Natural killer cell treated with Interleukin-12 subunit alpha and Interleukin-12 subunit beta and Interleukin-15 and Interleukin-18, amount 100 ng/mL, for 72 hours (primary cell): ENCODE measurements around the gene AAK1. TPM values are rescaled to one million over a fixed set of nuclear protein-coding genes. Genes with fewer than 3 reads are reported as not detected.
A peak's percentile ranks its signal among the peaks of the same experiment; 100 is the strongest.
"Not testable (repeated sequence)": the region's sequence is repeated elsewhere in the genome, so short reads cannot be mapped to it uniquely, and the experiment has no call there.

Source experiments
- ATAC-seq, 2 donors: fragments of 150-1000 bp; cut with Tn5 transposase in 1 of 2; sonication (Bioruptor Pico), chemical (Tn5 transposase) in 1 of 2; 2 replicates each; pipeline ENCODE4 v1.10.0; 2021
- DNase-seq: peaks from one replicate; pipeline ENCODE4 v3.0.0; 2022; ENCODE audit warnings: low spot score
- H3K27ac Mint-ChIP-seq, 2 donors: 1 replicate in 1 of 2; 2 replicates in 1 of 2; pipeline ENCODE4 v1.8.0; 2022; ENCODE audit warnings: mixed read lengths in 2 of 2, mild to moderate bottlenecking in 1 of 2, moderate library complexity in 1 of 2
- H3K27me3 Mint-ChIP-seq, 2 donors: 1 replicate in 1 of 2; 2 replicates in 1 of 2; pipeline ENCODE4 v1.8.0; 2022; ENCODE audit warnings: mixed read lengths in 2 of 2
- H3K36me3 Mint-ChIP-seq: one replicate; pipeline ENCODE4 v1.8.0; 2022; ENCODE audit warnings: mixed read lengths
- H3K4me1 Mint-ChIP-seq, 2 donors: 1 replicate in 1 of 2; 2 replicates in 1 of 2; pipeline ENCODE4 v1.8.0; 2022; ENCODE audit warnings: low read depth in 2 of 2, mixed read lengths in 2 of 2, mild to moderate bottlenecking in 1 of 2
- H3K4me3 Mint-ChIP-seq: one replicate; pipeline ENCODE4 v1.8.0; 2022; ENCODE audit warnings: mixed read lengths
- H3K9me3 Mint-ChIP-seq: 2 replicates; pipeline ENCODE4 v1.8.0; 2022; ENCODE audit warnings: mixed read lengths
- total RNA-seq, 2 donors: library from RNA; stranded (reverse); gene quantifications; one replicate each; pipeline ENCODE4 v1.2.3, GENCODE V29; 2022

AAK1 gene
- total RNA-seq, 2 donors from 2014 or later: 97.1 to 114 TPM

DNA sequence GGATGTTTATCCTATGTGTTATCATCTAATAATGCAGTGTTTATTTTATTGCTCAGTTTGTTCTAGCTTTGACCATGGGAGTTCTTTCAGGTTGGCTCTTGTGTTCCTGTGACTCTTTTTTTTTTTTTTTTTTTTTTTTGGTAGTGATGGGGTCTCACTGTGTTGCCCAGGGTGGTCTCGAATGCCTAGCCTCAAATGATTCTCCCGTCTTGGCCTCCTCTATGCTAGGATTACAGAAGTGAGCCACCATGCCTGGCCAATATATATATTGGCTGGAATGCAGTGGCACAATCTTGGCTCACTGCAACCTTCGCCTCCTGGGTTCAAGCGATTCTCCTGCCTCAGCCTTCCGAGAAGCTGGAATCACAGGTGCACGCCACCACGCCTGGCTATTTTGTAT, 187.4 kb downstream of the AAK1 start:
- Mint-ChIP-seq H3K4me3 (no peak overlapping the region), H3K27ac (no peak overlapping the region), H3K27me3 (no peaks in the 10 kb centered on the region), H3K36me3 (no peaks in the 10 kb centered on the region), H3K4me1 (peaks cover 18 to 23% of the 10 kb centered on the region in 2 donors), H3K9me3 (no peaks in the 10 kb centered on the region)
- DNase-seq (no peak), ATAC-seq (no peak)

GRCh38 chr2:69454976-69455375, 188.6 kb downstream of the AAK1 start:
- ATAC-seq: no peak
- Mint-ChIP-seq H3K27me3 (no peaks in the 10 kb centered on the region), H3K9me3 (no peaks in the 10 kb centered on the region), H3K4me3 (no peak overlapping the region), H3K4me1 (peaks cover 18 to 23% of the 10 kb centered on the region in 2 donors), H3K36me3 (no peaks in the 10 kb centered on the region), H3K27ac (no peak overlapping the region)
- DNase-seq: no peak

GRCh38 chr2:69453475-69454129, 189.9 kb downstream of the AAK1 start:
- peak; percentile 73 to 77 for ATAC-seq
- Mint-ChIP-seq H3K9me3 (no peaks in the 10 kb centered on the region), H3K4me3 (no peak overlapping the region), H3K4me1 (peaks cover 18 to 23% of the 10 kb centered on the region in 2 donors), H3K27ac (no peak overlapping the region), H3K36me3 (no peaks in the 10 kb centered on the region), H3K27me3 (no peaks in the 10 kb centered on the region)
- DNase-seq: no peak

- no peaks in the 10 kb centered on the region for H3K36me3 Mint-ChIP-seq
- ATAC-seq: no peak
- H3K27me3 Mint-ChIP-seq: no peaks in the 10 kb centered on the region
- H3K27ac Mint-ChIP-seq: no peak overlapping the region
- no peak for DNase-seq
- no peaks in the 10 kb centered on the region for H3K9me3 Mint-ChIP-seq
- no peak overlapping the region for H3K4me3 Mint-ChIP-seq
- H3K4me1 Mint-ChIP-seq: peaks cover 18 to 20% of the 10 kb centered on the region in 2 donors
Measured at GRCh38 chr2:69452687-69453086, 190.9 kb downstream of the AAK1 start.

DNA sequence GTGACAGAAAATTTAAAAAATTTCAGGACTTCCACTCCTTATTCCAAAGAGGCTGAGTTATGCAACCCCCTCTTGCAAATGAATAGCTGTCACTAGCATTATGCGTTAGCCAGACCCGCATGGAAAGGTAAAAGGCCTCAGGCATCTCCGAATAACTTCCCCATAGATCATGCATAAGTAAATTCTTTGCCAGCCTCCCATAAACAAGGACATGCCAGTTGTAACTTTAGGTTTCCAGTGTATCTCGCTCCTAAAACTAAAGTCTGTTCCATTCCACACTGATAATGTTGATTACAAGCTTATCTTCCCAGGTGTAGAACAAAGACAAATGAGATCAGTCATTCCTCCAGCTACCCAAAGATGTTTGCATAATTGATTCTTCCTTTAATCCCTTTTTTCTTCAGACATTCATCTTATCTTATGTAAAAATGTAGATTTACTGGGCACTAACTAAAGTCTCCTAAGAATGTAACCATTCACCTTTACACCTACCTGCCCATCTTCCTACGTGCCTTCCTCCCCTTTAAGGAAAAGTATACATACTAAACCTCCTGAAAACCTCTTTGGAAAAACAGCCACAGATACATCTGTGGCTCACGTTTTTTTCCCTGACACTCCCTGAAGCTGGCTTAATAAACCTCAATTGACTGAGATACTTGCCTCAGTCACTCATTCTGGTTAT, 192.7 kb downstream of the AAK1 start:
- DNase-seq (no peak), ATAC-seq (no peak)
- Mint-ChIP-seq H3K9me3 (no peaks in the 10 kb centered on the region), H3K27me3 (no peaks in the 10 kb centered on the region), H3K36me3 (no peaks in the 10 kb centered on the region), H3K27ac (no peak overlapping the region), H3K4me3 (no peak overlapping the region), H3K4me1 (peaks cover 16 to 18% of the 10 kb centered on the region in 2 donors)

DNA sequence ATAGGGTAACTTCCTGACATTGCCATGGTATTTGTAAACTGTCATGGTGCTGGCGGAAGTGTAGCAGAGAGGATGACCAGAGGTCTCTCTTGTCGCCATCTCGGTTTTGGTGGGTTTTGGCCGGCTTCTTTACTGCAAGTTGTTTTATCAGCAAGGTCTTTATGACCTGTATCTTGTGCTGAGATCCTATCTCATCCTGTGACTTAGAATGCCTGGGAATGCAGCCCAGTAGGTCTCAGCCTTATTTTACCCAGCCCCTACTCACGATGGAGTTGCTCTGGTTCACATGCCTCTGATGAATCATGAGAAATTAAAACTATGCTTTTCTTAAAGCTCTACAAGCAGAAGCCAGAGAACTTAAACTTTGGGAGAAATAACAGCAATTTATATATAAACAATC, 193.6 kb downstream of the AAK1 start:
- Mint-ChIP-seq H3K27ac (no peak overlapping the region), H3K4me1 (peaks cover 7 to 9% of the 10 kb centered on the region in 2 donors), H3K27me3 (no peaks in the 10 kb centered on the region), H3K9me3 (no peaks in the 10 kb centered on the region), H3K4me3 (no peak overlapping the region), H3K36me3 (no peaks in the 10 kb centered on the region)
- ATAC-seq: no peak
- DNase-seq: no peak

GRCh38 chr2:69443673-69444072, 199.9 kb downstream of the AAK1 start:
- DNase-seq, H3K36me3 Mint-ChIP-seq, ATAC-seq, H3K9me3 Mint-ChIP-seq, H3K4me3 Mint-ChIP-seq, H3K4me1 Mint-ChIP-seq, H3K27me3 Mint-ChIP-seq, H3K27ac Mint-ChIP-seq: not testable (repeated sequence)

DNA sequence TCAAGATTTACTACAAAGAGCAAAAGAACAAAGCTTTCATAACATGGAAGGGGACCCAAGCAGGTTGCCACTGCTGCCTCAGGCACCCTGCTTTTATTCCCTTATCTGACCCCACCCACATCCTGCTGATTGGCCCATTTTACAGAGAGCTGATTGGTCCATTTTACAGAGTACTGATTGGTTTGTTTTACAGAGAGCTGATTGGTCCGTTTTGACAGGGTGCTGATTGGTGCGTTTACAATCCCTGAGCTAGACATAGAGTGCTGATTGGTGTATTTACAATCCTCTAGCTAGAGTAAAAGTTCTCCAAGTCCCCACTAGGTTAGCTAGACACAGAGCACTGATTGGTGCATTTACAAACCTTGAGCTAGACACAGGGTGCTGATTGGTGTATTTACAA, 204.0 kb downstream of the AAK1 start:
- H3K36me3 Mint-ChIP-seq, ATAC-seq, H3K9me3 Mint-ChIP-seq, DNase-seq, H3K27me3 Mint-ChIP-seq: not testable (repeated sequence)
- Mint-ChIP-seq H3K27ac (peak overlapping the region in 1 of 2 donors; percentile 92), H3K4me1 (peaks cover 21 to 25% of the 10 kb centered on the region in 2 donors), H3K4me3 (peak overlapping the region; percentile 13)

DNA sequence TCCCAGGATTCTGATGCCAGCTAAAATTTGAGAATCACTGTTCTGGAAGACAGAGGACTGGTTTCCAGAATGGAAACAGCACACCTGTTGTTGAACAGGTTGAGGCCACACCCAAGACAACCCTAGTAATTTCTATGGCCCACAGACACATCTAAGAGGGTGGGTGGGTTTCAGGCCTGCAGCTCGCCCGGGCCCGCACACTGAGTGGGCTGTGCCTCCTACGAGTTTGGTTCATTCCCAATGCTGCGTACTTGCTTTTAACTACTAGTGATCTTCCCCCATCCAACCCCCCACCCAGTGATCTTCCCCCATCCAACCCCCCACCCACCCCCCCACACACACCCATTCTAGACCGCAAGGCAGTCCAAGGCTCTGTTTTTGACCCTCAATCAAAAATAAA, 205.0 kb downstream of the AAK1 start:
- H3K27me3 Mint-ChIP-seq: no peaks in the 10 kb centered on the region
- peaks cover 22 to 27% of the 10 kb centered on the region in 2 donors for H3K4me1 Mint-ChIP-seq
- ATAC-seq (no peak), DNase-seq (no peak)
- H3K4me3 Mint-ChIP-seq: peak overlapping the region; percentile 13
- peak overlapping the region; percentile 92 to 96 for H3K27ac Mint-ChIP-seq
- no peaks in the 10 kb centered on the region for H3K36me3 Mint-ChIP-seq
- H3K9me3 Mint-ChIP-seq: peaks cover 5% of the 10 kb centered on the region

GRCh38 chr2:69437751-69438154, 205.8 kb downstream of the AAK1 start:
- no peaks in the 10 kb centered on the region for H3K36me3 Mint-ChIP-seq
- ATAC-seq (no peak), DNase-seq (no peak)
- peak overlapping the region; percentile 92 to 96 for H3K27ac Mint-ChIP-seq
- peaks cover 5% of the 10 kb centered on the region for H3K9me3 Mint-ChIP-seq
- peaks cover 22 to 27% of the 10 kb centered on the region in 2 donors for H3K4me1 Mint-ChIP-seq
- H3K4me3 Mint-ChIP-seq: peak overlapping the region; percentile 93
- H3K27me3 Mint-ChIP-seq: no peaks in the 10 kb centered on the region

DNA sequence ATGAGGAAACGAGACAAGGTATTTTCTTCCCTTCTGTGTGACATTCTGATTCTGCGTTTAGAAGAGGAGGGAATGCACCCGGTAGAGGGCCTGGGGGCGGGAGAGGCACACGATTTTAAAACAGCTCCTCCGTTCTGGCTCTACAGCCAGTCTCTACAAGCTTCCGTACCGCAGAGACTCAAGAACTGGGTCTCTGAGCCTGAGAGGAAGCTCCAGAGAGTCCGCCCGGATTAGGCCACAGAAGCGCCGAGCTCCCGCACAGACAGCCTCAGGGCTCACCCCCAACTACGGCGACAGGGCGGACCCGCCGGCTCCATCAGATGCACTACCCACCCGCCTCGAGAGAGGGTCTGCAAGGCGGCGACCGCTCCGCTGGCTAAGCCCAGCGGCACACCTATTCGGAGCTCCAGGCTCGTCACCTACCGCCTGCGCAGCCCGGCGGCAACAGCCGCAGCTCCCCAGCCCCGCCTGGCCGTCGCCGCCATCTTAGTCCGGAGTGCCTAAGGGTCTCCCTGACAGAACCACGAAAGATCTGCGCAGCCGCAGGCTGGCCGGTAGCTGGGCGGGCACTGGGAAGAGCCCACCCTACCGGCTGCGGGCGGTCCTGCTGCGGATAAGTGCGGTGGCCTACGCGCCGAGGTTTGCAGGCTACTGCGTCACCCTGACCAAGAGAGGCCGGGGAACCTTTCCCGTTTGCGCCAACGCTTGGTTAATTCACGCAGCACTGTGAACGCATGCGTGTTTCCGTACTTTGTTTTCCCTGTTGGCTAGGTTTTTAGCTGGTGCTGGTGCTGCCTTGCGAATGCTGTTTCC, 206.4 kb downstream of the AAK1 start, which contains the start of gene NFU1:
NFU1 (minus strand) TSS at position 498 of the 813 bp plus-strand sequence; CDS start at position 485, 13 bp downstream.
- Mint-ChIP-seq H3K4me3 (peak within 1 kb of the TSS; percentile 93), H3K36me3 (no peaks in the 10 kb centered on the region), H3K9me3 (peaks cover 5% of the 10 kb centered on the region), H3K27ac (peak within 1 kb of the TSS; percentile 92 to 96), H3K4me1 (peaks cover 22 to 27% of the 10 kb centered on the region in 2 donors), H3K27me3 (no peaks in the 10 kb centered on the region)
- DNase-seq (peak; percentile 95), ATAC-seq (peak; percentile 98 to 99)

DNA sequence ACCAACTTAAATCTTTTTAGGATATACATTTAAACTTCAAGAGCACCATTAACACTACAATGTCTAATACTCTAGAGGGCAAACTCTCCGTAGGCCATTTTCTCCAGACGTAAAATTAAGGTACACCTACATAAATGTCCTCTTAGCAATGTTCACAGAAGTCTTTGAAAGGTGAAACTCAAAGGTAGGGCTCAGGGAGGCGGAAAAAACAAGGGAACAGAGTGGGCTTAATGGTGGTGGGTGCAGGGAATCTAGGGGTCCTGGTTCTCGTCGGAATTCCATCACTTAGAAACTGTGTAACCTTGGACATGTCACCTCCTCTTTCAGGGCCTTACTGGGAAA, 207.0 kb downstream of the AAK1 start:
- no peaks in the 10 kb centered on the region for H3K27me3 Mint-ChIP-seq
- no peak for DNase-seq
- peak overlapping the region; percentile 93 for H3K4me3 Mint-ChIP-seq
- ATAC-seq: no peak
- peaks cover 22 to 27% of the 10 kb centered on the region in 2 donors for H3K4me1 Mint-ChIP-seq
- H3K9me3 Mint-ChIP-seq: peaks cover 5% of the 10 kb centered on the region
- peak overlapping the region; percentile 92 to 96 for H3K27ac Mint-ChIP-seq
- no peaks in the 10 kb centered on the region for H3K36me3 Mint-ChIP-seq

- no peak for ATAC-seq
- Mint-ChIP-seq H3K9me3 (peaks cover 5% of the 10 kb centered on the region), H3K27ac (peak overlapping the region in 1 of 2 donors; percentile 15), H3K4me1 (peaks cover 22 to 27% of the 10 kb centered on the region in 2 donors), H3K36me3 (no peaks in the 10 kb centered on the region), H3K4me3 (peak overlapping the region; percentile 23), H3K27me3 (no peaks in the 10 kb centered on the region)
- DNase-seq: no peak
Measured at GRCh38 chr2:69434753-69435152, 208.8 kb downstream of the AAK1 start.
